Activated naive CD8-positive, alpha-beta T cell treated with anti-CD3 and anti-CD28 coated beads, Interleukin-2, amount 50 U/mL, for 16 hours (primary cell): Measurements from ENCODE around the gene ZNF560.
"Not testable (repeated sequence)": the region's sequence is repeated elsewhere in the genome, so short reads cannot be mapped to it uniquely, and the experiment has no call there.

ENCODE experiments used
- DNase-seq: peaks from one replicate; pipeline ENCODE4 v3.0.0-alpha.2; 2020; ENCODE audit warnings: low read depth, low spot score

Gene ZNF560

DNA sequence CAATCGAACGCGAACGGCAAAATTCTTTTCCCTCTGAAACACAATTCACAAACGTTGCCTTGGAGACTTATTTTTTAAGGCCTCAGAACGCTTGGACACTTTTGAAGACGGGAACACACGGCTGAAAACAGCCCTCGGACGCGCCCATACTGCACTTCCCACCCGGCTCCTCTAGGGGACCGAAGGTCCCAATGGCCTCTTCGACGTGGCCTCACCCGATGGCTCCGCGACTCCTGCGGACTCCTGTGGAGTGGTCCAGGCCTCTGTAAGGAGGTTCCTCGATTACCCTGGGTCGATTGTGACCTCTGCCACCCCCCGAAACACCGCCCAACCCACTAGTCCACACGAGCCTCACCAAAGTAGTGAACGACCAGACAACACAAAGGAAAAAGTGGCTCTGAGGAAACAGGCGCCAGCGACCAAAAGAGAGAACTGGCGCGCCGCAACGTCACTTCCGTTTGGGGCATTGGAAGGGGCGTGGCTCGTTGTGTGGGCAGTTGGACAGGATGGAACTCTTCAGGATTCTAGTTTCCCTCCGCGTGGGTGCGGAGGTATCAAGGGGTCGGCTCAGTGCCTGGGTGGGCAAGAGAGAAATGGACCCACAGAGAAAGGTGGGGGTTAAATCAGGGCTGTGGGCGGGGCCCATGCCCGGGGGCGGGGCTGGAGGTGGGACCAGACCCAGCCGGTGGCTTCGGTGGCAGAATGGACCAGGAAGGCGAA, at the start of gene ZNF560:
ZNF560 (minus strand) TSS at position 434 of the 720 bp plus-strand sequence. CDS start 23,303 bp downstream, outside the sequence.
- no peak for DNase-seq

DNA sequence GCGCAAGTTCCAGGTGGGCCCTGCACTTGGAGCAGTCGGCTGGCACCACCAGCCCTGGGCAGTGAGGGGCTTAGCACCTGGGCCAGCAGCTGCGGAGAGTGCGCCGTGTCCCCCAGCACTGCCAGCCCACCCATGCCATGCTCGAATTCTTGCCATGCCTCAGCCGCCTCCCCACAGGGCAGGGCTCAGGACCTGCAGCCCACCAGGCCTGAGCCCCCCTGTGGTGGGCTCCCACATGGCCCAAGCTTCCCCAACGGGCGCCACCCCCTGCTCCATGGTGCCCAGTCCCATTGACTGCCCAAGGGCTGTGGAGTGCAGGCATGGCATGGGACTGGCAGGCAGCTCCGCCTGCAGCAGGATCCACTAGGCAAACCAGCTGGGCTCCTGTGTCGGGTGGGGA, 49.5 kb upstream of the ZNF560 start:
- no peak for DNase-seq

- not testable (repeated sequence) for DNase-seq
These were observed 42.9 kb upstream of the ZNF560 start for GRCh38 chr19:9541281-9541680.

GRCh38 chr19:9539921-9540320, 41.5 kb upstream of the ZNF560 start:
- DNase-seq: not testable (repeated sequence)

GRCh38 chr19:9539201-9539600, 40.8 kb upstream of the ZNF560 start:
- not testable (repeated sequence) for DNase-seq

- peak; percentile 74 for DNase-seq
These were observed 40.0 kb upstream of the ZNF560 start, which contains the start of gene ZNF426 for GRCh38 chr19:9538183-9539058. TSS of gene ZNF426 (minus strand) at chr19:9538645. CDS start at chr19:9536232, 2,413 bp downstream.

DNA sequence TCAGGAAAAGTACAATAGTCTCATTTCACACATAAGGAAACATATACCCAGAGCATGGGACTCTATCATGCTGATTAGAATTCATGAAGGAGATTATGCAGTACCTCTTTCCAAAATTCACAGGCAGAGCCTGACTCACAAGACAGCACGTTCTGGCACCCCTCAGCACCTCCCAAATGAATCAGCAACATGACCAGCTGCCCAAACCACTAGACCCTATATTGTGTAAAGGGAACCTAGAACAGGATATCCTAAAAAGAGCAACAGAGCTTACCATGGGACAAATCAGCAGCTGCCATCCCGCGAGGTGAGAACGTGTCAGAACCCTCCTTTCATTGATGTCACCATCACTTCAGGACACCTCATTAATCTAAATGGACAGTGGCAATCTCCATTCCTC, 37.5 kb upstream of the ZNF560 start:
- no peak for DNase-seq

DNA sequence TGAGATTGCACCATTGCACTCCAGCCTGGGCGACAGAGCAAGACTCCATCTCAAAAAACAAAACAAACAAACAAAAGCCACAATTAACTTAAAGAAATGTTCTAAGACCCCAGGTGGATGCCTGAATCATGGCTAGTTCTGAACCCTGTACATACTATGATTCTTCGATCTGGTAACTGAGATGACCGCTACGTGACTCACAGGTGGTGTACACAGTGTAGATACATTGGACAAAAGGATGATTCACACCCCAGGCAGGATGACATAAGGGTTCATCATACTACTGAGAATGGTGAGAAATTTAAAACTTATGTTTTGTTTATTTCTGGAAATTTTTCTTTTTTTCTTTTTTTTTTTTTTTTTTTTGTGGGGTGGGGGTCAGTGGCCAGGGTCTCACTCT, 33.5 kb upstream of the ZNF560 start:
- no peak for DNase-seq

DNA sequence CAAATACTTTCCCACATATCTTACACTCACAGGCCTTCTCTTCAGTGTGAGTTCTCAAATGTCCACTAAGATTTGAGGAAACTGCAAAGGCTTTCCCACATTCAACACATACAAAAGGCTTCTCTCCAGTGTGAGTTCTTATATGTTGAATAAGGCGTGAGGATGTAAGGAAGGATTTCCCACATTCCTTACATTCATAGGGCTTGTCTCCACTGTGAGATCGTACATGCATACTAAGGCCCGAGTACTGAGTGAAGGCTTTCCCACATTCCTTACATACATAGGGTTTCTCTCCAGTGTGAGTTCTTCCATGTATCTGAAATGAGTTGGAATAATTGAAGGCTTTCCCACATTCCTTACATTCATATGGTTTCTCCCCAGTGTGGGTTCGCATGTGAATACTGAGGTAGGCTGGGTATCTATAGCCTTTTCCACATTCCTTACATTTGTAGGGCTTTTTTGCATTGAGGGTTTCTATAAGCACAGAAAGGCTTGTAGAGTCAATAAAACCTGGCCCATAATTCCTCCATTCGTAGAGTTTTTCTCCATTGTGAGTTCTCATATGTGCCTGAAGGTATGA, 30.4 kb upstream of the ZNF560 start:
- DNase-seq: no peak

GRCh38 chr19:9523885-9524474, 25.6 kb upstream of the ZNF560 start:
- DNase-seq: no peak

DNA sequence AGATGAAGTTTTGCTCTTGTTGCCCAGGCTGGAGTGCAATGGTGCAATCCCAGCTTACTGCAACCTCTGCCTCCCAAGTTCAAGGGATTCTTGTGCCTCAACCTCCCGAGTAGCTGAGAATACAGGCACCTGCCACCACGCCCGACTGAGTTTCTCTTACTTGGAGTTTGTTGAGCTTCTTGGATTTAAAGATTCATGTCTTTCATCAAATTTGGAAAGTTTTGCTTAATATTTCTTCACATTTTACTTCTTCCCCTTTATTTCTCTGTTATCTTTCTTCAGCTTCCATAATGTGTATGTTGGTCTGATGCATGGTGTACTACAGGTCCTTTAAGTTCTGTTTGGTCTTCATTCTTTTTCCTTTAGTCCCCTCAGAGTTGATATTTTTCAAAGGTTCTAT, 8.9 kb upstream of the ZNF560 start:
- DNase-seq: no peak

GRCh38 chr19:9500796-9501195, 2.4 kb upstream of the ZNF560 start:
- DNase-seq: no peak

- no peak for DNase-seq
These were observed 4.3 kb downstream of the ZNF560 start for GRCh38 chr19:9494096-9494495.

GRCh38 chr19:9487016-9487415, 11.4 kb downstream of the ZNF560 start:
- no peak for DNase-seq

- no peak for DNase-seq
These were observed 13.3 kb downstream of the ZNF560 start for GRCh38 chr19:9485140-9485539.

GRCh38 chr19:9474975-9475374, 23.4 kb downstream of the ZNF560 start:
- no peak for DNase-seq

- DNase-seq: no peak
These were observed 31.3 kb downstream of the ZNF560 start for GRCh38 chr19:9467161-9467560.

DNA sequence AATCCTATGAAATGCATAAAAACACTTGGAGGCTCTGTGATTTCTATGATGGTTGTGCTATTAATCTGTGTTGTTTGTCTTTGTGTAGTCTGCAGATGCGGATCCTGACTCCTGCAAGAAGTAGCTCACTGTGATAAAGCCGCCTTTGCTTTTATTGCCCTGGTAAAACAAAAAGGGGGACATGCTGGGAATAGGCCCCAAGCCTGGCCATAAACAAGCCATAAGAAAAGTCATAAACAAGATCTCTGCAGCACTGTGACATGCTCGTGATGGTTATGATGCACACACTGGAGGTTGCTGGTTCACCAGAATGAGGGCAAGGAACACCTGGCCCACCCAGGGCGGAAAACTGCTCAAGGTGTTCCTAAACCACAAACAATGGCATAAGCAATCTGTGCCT, 36.5 kb downstream of the ZNF560 start:
- no peak for DNase-seq

DNA sequence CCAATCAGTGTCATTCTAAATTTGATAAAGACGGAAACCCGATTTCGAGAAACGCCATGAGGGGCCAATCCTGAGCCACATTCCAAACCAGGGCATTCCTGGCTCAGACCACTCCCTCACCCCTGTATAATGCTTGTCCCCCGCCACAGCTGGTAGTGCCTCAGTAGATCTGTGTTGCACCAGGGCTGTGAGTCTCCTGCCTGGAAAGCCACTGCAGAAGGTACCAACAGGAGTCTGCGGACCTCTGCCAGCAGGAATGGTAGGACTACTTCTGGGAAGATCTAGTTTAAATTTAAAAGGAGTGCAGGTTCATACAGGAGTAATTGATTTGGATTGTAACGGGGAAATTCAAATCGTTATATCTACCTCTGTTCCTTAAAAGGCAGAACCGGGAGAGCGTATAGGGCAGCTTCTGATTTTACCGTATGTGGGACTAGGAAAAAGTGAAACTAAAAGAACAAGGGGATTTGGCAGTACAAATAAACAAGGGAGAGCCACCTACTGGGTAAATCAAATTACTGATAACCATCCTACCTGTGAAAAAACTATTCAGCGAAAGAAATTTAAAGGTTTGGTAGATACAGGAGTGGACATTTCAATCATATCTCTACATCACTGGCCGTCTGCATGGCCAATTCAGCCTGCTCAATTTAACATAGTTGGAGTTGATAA, 42.3 kb downstream of the ZNF560 start:
- DNase-seq: no peak

DNA sequence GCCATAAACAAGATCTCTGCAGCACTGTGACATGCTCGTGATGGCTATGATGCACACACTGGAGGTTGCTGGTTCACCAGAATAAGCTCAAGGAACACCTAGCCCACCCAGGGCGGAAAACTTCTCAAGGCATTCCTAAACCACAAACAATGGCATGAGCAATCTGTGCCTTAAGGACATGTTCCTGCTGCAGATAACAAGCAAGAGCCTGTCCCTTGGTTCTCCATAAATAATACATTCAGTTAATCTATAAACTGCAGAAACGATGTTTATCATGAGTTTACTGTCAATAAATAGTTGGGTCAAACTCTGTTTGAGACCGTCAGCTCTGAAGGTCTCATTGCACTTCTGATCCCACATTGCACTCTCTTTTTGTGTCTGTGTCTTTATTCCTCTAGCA, 44.5 kb downstream of the ZNF560 start:
- DNase-seq: no peak

DNA sequence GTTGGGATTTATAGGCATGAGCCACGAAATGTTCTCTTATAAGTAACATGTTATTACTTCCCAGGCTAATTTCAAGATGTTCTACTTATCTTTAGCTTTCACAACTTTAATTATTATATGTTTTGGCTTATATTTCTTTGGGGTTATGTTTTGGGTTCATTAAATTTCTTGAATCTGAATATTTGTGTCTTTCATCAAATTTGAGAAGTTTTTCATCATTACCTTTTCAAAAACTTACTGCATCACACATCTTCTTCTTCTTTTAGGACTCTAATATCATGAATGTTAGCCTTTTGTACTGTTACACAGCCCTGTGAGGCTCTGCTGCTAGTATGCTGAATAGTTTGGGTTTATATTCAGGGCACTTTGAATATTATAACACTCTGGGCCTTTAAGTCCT, 53.4 kb downstream of the ZNF560 start:
- DNase-seq: no peak
